ENCODE measurements around the gene SAMD13. TPM values are rescaled to one million over a fixed set of nuclear protein-coding genes. Genes with fewer than 3 reads are reported as not detected.

Gene SAMD13
- total RNA-seq, 4 donors from 2014 or later: 0.77 to 5.7 (median 1.8) TPM; not detected in 1

DNA sequence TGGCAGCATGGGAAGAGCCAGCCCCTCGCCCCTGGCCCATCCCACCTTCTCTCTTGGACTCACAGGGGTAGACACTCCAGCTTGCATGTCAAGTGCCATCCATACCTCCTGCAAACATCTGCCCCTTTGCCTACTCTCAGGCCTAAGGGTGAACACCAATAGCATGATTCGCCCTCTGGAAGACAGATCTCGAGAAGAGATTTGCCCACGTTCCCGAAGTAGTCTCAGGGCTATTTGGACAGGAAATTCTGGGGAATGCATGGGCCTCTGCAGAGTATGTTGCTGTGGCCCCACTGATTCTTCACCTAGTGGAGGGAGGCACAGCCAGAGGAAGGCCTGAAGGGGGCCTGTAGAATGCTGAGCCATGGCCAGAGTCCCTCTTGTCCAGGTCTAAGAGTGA is 66.9 kb downstream of the SAMD13 start:
- Histone ChIP-seq H3K4me1 (no peaks in the 10 kb centered on the region), H3K9me3 (no peaks in the 10 kb centered on the region), H3K27me3 (no peaks in the 10 kb centered on the region), H3K36me3 (no peaks in the 10 kb centered on the region), H3K4me3 (no peak overlapping the region), H3K27ac (no peak overlapping the region)
- intact Hi-C loops (cut with DNase I; ENCODE audit: low total_unique reads): no loop called here
- no peak for DNase-seq
- TF ChIP-seq POLR2A (IDR thresholded peaks at IDR 0.05) (no peak), CTCF (IDR thresholded peaks at IDR 0.05) (no peak)

GRCh38 chr1:84370266-84370665 is 68.8 kb downstream of the SAMD13 start:
- no peaks in the 10 kb centered on the region for H3K36me3 ChIP-seq
- no peak overlapping the region for H3K27ac ChIP-seq
- intact Hi-C loops (cut with DNase I; ENCODE audit: low total_unique reads): no loop called here
- DNase-seq: no peak
- peaks cover 0 to 7% of the 10 kb centered on the region in 2 donors for H3K4me1 ChIP-seq
- H3K4me3 ChIP-seq: no peak overlapping the region
- H3K27me3 ChIP-seq: no peaks in the 10 kb centered on the region
- TF ChIP-seq CTCF (IDR thresholded peaks at IDR 0.05) (no peak), POLR2A (IDR thresholded peaks at IDR 0.05) (no peak)
- H3K9me3 ChIP-seq: no peaks in the 10 kb centered on the region

- intact Hi-C loops (cut with DNase I; ENCODE audit: low total_unique reads): no loop called here
- TF ChIP-seq CTCF (IDR thresholded peaks at IDR 0.05): no peak
- no peak for TF ChIP-seq POLR2A (IDR thresholded peaks at IDR 0.05)
- H3K9me3 ChIP-seq: no peaks in the 10 kb centered on the region
These were observed 69.4 kb downstream of the SAMD13 start for GRCh38 chr1:84370831-84371394.

DNA sequence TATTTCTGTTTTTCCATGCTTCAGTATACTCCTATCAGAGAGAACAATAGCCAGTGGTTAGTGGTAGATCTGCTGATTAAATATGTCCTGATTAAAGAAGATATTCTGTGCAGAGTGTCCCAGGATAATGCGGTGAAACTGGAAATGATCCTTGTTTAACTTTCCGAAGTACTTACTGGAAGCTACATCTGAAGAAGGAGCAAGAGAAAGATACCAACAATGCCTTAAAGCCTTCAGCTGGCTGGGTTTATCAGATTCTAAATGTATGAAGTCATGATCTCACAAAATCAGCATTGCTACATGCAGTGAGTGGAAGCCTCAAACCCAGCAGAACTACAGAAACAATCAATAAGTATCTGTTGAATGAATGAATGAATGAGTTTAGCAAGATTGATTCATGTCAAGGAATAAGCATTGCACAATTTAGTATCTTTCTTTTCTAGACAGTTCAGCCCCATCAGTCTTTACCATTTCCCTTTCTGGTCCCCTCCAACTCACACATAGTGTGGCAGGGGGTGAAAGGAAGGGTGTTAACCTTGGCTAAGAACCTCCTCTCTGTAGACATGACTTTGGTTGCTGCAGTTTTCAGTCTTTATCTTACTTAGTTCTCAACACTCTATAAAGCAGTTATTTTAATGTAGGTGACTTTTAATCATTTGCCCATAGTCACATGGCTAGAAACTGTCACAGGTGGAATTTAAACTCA is 72.1 kb downstream of the SAMD13 start:
- DNase-seq: no peak
- Histone ChIP-seq H3K27me3 (no peaks in the 10 kb centered on the region), H3K9me3 (no peaks in the 10 kb centered on the region), H3K4me1 (peaks cover 0 to 7% of the 10 kb centered on the region in 2 donors), H3K36me3 (no peaks in the 10 kb centered on the region), H3K4me3 (no peak overlapping the region), H3K27ac (peak overlapping the region in 1 of 2 donors; percentile 76)
- intact Hi-C loops (cut with DNase I; ENCODE audit: low total_unique reads): no loop called here
- TF ChIP-seq CTCF (IDR thresholded peaks at IDR 0.05): no peak
- no peak for TF ChIP-seq POLR2A (IDR thresholded peaks at IDR 0.05)

More at GRCh38 chr1:84370831-84371394, 69.4 kb downstream of the SAMD13 start:
- Histone ChIP-seq H3K4me1 (peaks cover 0 to 7% of the 10 kb centered on the region in 2 donors), H3K36me3 (no peaks in the 10 kb centered on the region), H3K4me3 (no peak overlapping the region), H3K27ac (no peak overlapping the region), H3K27me3 (no peaks in the 10 kb centered on the region)
- DNase-seq: no peak

DNA sequence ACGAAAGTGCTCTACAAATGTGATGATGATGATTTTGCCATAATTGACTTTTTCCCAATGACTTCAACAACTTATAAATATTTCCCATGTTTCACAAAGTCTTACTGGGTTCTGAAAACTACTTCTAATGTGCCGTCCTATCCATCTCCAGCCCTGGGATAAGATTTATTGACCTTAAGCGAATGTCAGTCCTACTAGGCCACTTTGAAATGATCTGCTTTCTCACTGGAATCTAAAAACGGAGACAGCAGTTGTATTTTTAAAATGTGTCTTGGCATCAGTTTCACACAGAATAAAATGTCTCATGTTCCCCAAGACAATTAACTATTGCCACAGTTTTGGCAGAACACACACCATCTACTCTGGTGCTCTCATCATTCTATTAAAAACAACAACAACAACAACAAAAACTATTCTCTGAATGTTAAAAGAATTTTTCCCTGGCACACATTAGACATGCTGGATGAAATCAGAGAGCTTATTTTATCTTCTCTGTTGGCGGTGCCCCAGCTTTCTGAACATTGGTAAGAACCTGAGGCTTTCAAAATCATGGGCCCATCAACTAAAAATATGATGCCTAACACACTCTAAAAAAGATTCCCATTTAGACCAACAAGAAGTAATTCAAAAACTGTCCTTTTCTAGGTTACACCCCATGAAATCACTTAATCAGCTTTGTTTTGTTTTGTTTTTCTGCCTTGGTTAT is 73.6 kb downstream of the SAMD13 start:
- Histone ChIP-seq H3K9me3 (no peaks in the 10 kb centered on the region), H3K36me3 (no peaks in the 10 kb centered on the region), H3K27me3 (no peaks in the 10 kb centered on the region), H3K27ac (peak overlapping the region; percentile 76 to 80), H3K4me1 (peaks cover 0 to 7% of the 10 kb centered on the region in 2 donors), H3K4me3 (no peak overlapping the region)
- DNase-seq: peak; percentile 35 to 64
- no peak for TF ChIP-seq CTCF (IDR thresholded peaks at IDR 0.05)
- TF ChIP-seq POLR2A (IDR thresholded peaks at IDR 0.05): no peak
- intact Hi-C loops (cut with DNase I; ENCODE audit: low total_unique reads): no loop called here
